Activated CD8-positive, alpha-beta memory T cell treated with anti-CD3 and anti-CD28 coated beads, Interleukin-2, amount 10 ng/mL, durations not matched to agents 7 days and 5 days (primary cell): ENCODE measurements around the gene ZNF649. TPM values are rescaled to one million over a fixed set of nuclear protein-coding genes. Genes with fewer than 3 reads are reported as not detected.

ENCODE experiments used
- ATAC-seq: fragments of 150-1000 bp; cut with Tn5 transposase; one replicate; pipeline ENCODE4 v1.10.0; 2021; ENCODE audit warnings: moderate library complexity
- CTCF ChIA-PET: fragments of 350-600 bp; sonication (Branson Sonifier 250); formaldehyde crosslinking; loops from one replicate; lab custom pipeline; 2021; ENCODE audit warnings: antibody characterized with exemption; lab: Charles Lee
- DNase-seq: peaks from one replicate; pipeline ENCODE4 v3.0.0-alpha.2; 2020
- H3K27ac Mint-ChIP-seq: one replicate; pipeline ENCODE4 v1.8.0; 2021; ENCODE audit warnings: mild to moderate bottlenecking, mixed read lengths
- H3K27me3 Mint-ChIP-seq: one replicate; pipeline ENCODE4 v1.8.0; 2021; ENCODE audit warnings: mixed read lengths
- H3K36me3 Mint-ChIP-seq: one replicate; pipeline ENCODE4 v1.8.0; 2021; ENCODE audit warnings: mild to moderate bottlenecking, mixed read lengths
- H3K4me1 Mint-ChIP-seq: one replicate; pipeline ENCODE4 v1.8.0; 2021; ENCODE audit warnings: mixed read lengths
- H3K4me3 Mint-ChIP-seq: one replicate; pipeline ENCODE4 v1.8.0; 2021; ENCODE audit warnings: mild to moderate bottlenecking, moderate library complexity, mixed read lengths
- H3K9me3 Mint-ChIP-seq: one replicate; pipeline ENCODE4 v1.8.0; 2022; ENCODE audit warnings: low read depth, mixed read lengths
- total RNA-seq, 2 experiments: library from RNA; stranded (reverse); gene quantifications; one replicate each; pipeline ENCODE4 v1.2.3, GENCODE V29; 2021

Gene ZNF649
- total RNA-seq, 2 experiments from 2014 or later = 10.6 to 12.4 TPM

DNA sequence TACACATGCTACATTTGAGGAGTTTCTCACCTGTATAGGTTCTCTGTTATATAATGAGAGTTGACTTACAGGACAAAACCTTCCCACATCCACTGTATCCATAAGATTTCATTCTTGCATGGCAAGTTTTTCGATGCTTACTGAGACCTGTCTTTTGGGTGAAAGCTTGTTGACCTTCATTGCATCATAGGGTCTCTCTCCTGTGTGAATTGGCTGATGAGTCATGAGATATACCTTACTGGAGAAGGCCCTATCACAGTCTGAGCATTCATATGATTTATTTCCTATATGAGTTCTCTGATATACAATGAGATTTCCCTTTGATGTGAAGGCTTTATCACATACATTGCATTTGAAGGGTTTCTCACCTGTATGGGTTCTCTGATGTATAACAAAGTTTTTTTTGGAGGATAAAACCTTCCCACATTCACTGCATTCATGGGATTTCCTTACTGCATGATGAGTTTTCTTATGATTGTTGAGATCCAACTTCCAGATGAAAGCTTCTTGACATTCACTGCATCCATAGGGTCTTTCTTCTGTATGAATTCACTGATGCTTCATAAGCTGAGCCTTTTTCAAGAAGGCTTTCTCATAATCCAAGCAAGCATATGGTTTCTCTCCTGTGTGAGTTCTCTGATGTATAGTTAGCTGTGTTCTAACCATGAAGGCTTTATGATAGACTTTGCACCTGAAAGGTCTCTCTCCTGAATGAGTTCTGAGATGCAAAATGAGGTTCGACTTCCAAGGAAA lies 42.8 kb downstream of the ZNF649 start:
- Mint-ChIP-seq H3K36me3 (peaks cover 27% of the 10 kb centered on the region), H3K9me3 (peaks cover 50% of the 10 kb centered on the region), H3K4me1 (no peaks in the 10 kb centered on the region), H3K27ac (no peak overlapping the region), H3K4me3 (no peak overlapping the region), H3K27me3 (no peaks in the 10 kb centered on the region)
- DNase-seq (no peak), ATAC-seq (no peak)
- CTCF ChIA-PET = no interaction called here

Other genes starting within 250 kb of the ZNF649 start
- gene SPACA6, start 211.7 kb downstream of the ZNF649 start, total RNA-seq = 1 to 10 TPM; 2.3 to 2.6 TPM
- gene HAS1, start 181.0 kb downstream of the ZNF649 start, total RNA-seq = not detected
- not detected for gene FPR1, start 153.1 kb downstream of the ZNF649 start, total RNA-seq
- gene FPR2, start 143.8 kb downstream of the ZNF649 start, total RNA-seq = not detected
- not detected for gene FPR3, start 109.9 kb downstream of the ZNF649 start, total RNA-seq
- gene ZNF577, start 17.1 kb downstream of the ZNF649 start, total RNA-seq = 1 to 10 TPM; 4.3 to 6.9 TPM
- gene ZNF613, start 22.5 kb upstream of the ZNF649 start, total RNA-seq = 1 to 10 TPM; 5.0 to 5.7 TPM
- gene ZNF350, start 81.8 kb upstream of the ZNF649 start, total RNA-seq = 10 to 100 TPM; 10.2 to 12.7 TPM
- gene ZNF615, start 103.2 kb upstream of the ZNF649 start, total RNA-seq = 10 to 100 TPM; 11.9 to 13.0 TPM
- 10 to 100 TPM in 1 of 2 experiments, 1 to 10 TPM in 1; 8.7 to 11.5 TPM for gene ZNF614, start 123.4 kb upstream of the ZNF649 start, total RNA-seq
- 10 to 100 TPM in 1 of 2 experiments, 1 to 10 TPM in 1; 8.8 to 15.1 TPM for gene ZNF432, start 143.8 kb upstream of the ZNF649 start, total RNA-seq
- 10 to 100 TPM; 22.3 to 30.4 TPM for gene ZNF841, start 190.7 kb upstream of the ZNF649 start, total RNA-seq
- gene ZNF616, start 234.9 kb upstream of the ZNF649 start, total RNA-seq = 1 to 10 TPM; 6.8 to 7.8 TPM